HepG2 (cell line): Measurements from ENCODE around the gene GAS2. TPM values are rescaled to one million over a fixed set of nuclear protein-coding genes. Genes with fewer than 3 reads are reported as not detected.
A peak's percentile ranks its signal among the peaks of the same experiment; 100 is the strongest.

Experiments used
- GTF2F1 ChIP-seq: fragments of 150-350 bp; IDR thresholded peaks from 2 replicates; pipeline ENCODE4 v1.6.1; 2014; ENCODE audit warnings: low read length
- IRF2 ChIP-seq: IDR thresholded peaks from 2 replicates; pipeline ENCODE4 v1.6.1; 2018; ENCODE audit warnings: missing genetic modification reagents, missing compliant biosample characterization
- LRRFIP1 ChIP-seq: sonication (generic); formaldehyde crosslinking; conservative IDR thresholded peaks from 2 replicates; pipeline ENCODE4 v1.4.0; 2020; ENCODE audit warnings: missing genetic modification reagents
- MIER3 ChIP-seq: IDR thresholded peaks from 2 replicates; pipeline ENCODE4 v1.6.1; 2016; ENCODE audit warnings: missing compliant biosample characterization, borderline replicate concordance
- MLLT10 ChIP-seq: sonication (generic); formaldehyde crosslinking; IDR thresholded peaks from 2 replicates; pipeline ENCODE4 v1.4.0; 2020; ENCODE audit warnings: missing genetic modification reagents
- MXD1 ChIP-seq: sonication (generic); formaldehyde crosslinking; IDR thresholded peaks from 2 replicates; pipeline ENCODE4 v1.4.0; 2020; ENCODE audit warnings: mild to moderate bottlenecking, missing genetic modification reagents
- SALL2 ChIP-seq: sonication (generic); formaldehyde crosslinking; IDR thresholded peaks from 2 replicates; pipeline ENCODE4 v1.8.1; 2023; ENCODE audit warnings: mild to moderate bottlenecking, missing genetic modification reagents, inconsistent platforms
- SNRNP70 ChIP-seq: fragments of 200-400 bp; formaldehyde crosslinking; IDR thresholded peaks from 2 replicates; pipeline ENCODE4 v1.6.1; 2017; ENCODE audit warnings: mild to moderate bottlenecking, low read depth, low read length, moderate library complexity
- ZNF253 ChIP-seq: sonication (generic); formaldehyde crosslinking; IDR thresholded peaks from 2 replicates; pipeline ENCODE4 v1.8.0; 2022; ENCODE audit warnings: mild to moderate bottlenecking, missing genetic modification reagents, borderline replicate concordance
- ZNF326 ChIP-seq: sonication (generic); formaldehyde crosslinking; IDR thresholded peaks from 2 replicates; pipeline ENCODE4 v1.4.0; 2020; ENCODE audit warnings: missing genetic modification reagents, borderline replicate concordance
- ZNF333 ChIP-seq: sonication (generic); formaldehyde crosslinking; IDR thresholded peaks from 2 replicates; pipeline ENCODE4 v1.4.0; 2020; ENCODE audit warnings: mild to moderate bottlenecking, missing genetic modification reagents, borderline replicate concordance
- ZNF747 ChIP-seq: sonication (generic); formaldehyde crosslinking; IDR thresholded peaks from 2 replicates; pipeline ENCODE4 v1.8.1; 2023; ENCODE audit warnings: missing genetic modification reagents, mild to moderate bottlenecking, borderline replicate concordance
- ZNF773 ChIP-seq: sonication (generic); formaldehyde crosslinking; IDR thresholded peaks from 2 replicates; pipeline ENCODE4 v1.4.0; 2020; ENCODE audit warnings: missing genetic modification reagents, borderline replicate concordance
- ZNF883 ChIP-seq: sonication (generic); formaldehyde crosslinking; IDR thresholded peaks from 2 replicates; pipeline ENCODE4 v1.5.1; 2020; ENCODE audit warnings: mild to moderate bottlenecking, missing genetic modification reagents; ENCODE audit errors: not compliant biosample characterization
- ZSCAN20 ChIP-seq: sonication (generic); formaldehyde crosslinking; IDR thresholded peaks from 2 replicates; pipeline ENCODE4 v1.4.0; 2020; ENCODE audit warnings: missing genetic modification reagents, mild to moderate bottlenecking, borderline replicate concordance
- ZSCAN21 ChIP-seq: sonication (generic); formaldehyde crosslinking; IDR thresholded peaks from 2 replicates; pipeline ENCODE4 v1.8.0; 2022; ENCODE audit warnings: mild to moderate bottlenecking, missing genetic modification reagents, moderate library complexity, borderline replicate concordance
- polyA plus RNA-seq, 8 experiments: library from polyadenylated mRNA; depleted of rRNA in 3 of 8; stranded (reverse) in 7 of 8; unstranded in 1 of 8; fragments of >200 nt; fragmentation: Illumina TruSeq in 4 of 8; extraction: Trizol in 4 of 8; gene quantifications; 2 replicates each; pipeline versions ENCODE4 v1.2.1 to v1.2.3, GENCODE V29; 2011 to 2016; ENCODE audit warnings: low read depth in 4 of 8, missing spikeins in 1 of 8, mixed read lengths in 1 of 8; ENCODE audit not compliant: insufficient read depth in 1 of 8
- total RNA-seq, 5 experiments: library from RNA; depleted of rRNA; stranded (reverse); fragments of >200 nt; fragmentation: Illumina TruSeq; extraction: Trizol; gene quantifications; 2 replicates each; pipeline ENCODE4 v1.2.3, GENCODE V29; 2016; ENCODE audit warnings: low read depth in 1 of 5
- TF ChIP-seq, protein P1 (sequence below): sonication (generic); formaldehyde crosslinking; IDR thresholded peaks from 2 replicates; pipeline ENCODE4 v1.4.0; 2020; ENCODE audit warnings: missing genetic modification reagents
- TF ChIP-seq, protein P2 (sequence below): sonication (generic); formaldehyde crosslinking; IDR thresholded peaks from 2 replicates; pipeline ENCODE4 v1.4.0; 2020; ENCODE audit warnings: missing genetic modification reagents, borderline replicate concordance

The GAS2 gene
- total and polyA plus RNA-seq, 2 of the 13 experiments (the other 11 are each of a cell fraction or from before 2014, with no cell fraction given): 26.0 to 85.1 TPM

DNA sequence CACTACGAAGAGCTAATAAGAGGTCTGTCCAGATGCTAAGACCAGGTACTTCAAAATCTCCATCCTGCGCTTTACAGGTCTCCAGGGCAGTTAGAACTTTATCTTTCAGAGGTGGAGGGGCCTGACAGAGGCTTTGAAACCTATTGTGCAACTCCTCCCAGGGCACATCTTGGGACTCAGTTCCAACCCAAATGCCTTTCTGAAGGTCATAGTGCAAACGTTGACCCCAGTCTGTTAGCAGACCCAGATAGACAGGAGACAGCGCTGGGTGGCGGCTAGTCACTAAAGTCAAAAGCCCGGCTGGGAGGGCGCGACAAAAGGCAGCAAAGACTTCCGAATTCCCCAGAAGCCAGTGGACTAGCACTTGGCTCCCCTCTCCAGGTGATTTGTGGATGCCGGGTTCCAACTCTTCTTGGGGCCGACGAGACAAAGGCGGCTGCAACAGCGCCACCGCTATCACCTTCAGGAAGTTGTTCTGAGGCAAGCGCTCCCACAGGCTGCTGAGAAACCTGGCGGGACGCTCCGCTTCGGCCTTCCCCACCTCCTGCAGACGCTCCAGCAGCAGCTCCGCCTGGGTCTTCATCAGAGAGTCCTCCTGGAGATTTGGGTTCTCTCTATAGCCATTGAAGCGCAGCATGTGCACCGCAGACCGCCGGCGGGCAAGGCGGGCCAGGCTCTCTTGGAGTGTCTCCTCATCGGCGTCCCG, 41.5 kb upstream of the GAS2 start (continued):
- TF ChIP-seq, protein P1, sequence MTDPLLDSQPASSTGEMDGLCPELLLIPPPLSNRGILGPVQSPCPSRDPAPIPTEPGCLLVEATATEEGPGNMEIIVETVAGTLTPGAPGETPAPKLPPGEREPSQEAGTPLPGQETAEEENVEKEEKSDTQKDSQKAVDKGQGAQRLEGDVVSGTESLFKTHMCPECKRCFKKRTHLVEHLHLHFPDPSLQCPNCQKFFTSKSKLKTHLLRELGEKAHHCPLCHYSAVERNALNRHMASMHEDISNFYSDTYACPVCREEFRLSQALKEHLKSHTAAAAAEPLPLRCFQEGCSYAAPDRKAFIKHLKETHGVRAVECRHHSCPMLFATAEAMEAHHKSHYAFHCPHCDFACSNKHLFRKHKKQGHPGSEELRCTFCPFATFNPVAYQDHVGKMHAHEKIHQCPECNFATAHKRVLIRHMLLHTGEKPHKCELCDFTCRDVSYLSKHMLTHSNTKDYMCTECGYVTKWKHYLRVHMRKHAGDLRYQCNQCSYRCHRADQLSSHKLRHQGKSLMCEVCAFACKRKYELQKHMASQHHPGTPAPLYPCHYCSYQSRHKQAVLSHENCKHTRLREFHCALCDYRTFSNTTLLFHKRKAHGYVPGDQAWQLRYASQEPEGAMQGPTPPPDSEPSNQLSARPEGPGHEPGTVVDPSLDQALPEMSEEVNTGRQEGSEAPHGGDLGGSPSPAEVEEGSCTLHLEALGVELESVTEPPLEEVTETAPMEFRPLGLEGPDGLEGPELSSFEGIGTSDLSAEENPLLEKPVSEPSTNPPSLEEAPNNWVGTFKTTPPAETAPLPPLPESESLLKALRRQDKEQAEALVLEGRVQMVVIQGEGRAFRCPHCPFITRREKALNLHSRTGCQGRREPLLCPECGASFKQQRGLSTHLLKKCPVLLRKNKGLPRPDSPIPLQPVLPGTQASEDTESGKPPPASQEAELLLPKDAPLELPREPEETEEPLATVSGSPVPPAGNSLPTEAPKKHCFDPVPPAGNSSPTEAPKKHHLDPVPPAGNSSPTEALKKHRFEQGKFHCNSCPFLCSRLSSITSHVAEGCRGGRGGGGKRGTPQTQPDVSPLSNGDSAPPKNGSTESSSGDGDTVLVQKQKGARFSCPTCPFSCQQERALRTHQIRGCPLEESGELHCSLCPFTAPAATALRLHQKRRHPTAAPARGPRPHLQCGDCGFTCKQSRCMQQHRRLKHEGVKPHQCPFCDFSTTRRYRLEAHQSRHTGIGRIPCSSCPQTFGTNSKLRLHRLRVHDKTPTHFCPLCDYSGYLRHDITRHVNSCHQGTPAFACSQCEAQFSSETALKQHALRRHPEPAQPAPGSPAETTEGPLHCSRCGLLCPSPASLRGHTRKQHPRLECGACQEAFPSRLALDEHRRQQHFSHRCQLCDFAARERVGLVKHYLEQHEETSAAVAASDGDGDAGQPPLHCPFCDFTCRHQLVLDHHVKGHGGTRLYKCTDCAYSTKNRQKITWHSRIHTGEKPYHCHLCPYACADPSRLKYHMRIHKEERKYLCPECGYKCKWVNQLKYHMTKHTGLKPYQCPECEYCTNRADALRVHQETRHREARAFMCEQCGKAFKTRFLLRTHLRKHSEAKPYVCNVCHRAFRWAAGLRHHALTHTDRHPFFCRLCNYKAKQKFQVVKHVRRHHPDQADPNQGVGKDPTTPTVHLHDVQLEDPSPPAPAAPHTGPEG: no peak
- TF ChIP-seq MLLT10 (CRISPR knock-in tag) (no peak), SALL2 (CRISPR knock-in tag) (peak; percentile 83; the same call in 1 of the 2 replicates), ZNF253 (CRISPR knock-in tag) (no peak), ZSCAN21 (CRISPR knock-in tag) (no peak), IRF2 (CRISPR knock-in tag) (peak; percentile 24; the same call in 1 of the 2 replicates), MIER3 (CRISPR knock-in tag) (no peak), GTF2F1 (no peak), ZNF747 (no peak), LRRFIP1 (CRISPR knock-in tag) (no peak), ZNF773 (CRISPR knock-in tag) (peak; percentile 34; the same call in 1 of the 2 replicates), SNRNP70 (no peak), ZNF326 (CRISPR knock-in tag) (no peak), ZNF333 (CRISPR knock-in tag) (no peak), MXD1 (CRISPR knock-in tag) (no peak), ZNF883 (CRISPR knock-in tag) (no peak), ZSCAN20 (peak; percentile 90; the same call in 1 of the 2 replicates)
- TF ChIP-seq, protein P2, sequence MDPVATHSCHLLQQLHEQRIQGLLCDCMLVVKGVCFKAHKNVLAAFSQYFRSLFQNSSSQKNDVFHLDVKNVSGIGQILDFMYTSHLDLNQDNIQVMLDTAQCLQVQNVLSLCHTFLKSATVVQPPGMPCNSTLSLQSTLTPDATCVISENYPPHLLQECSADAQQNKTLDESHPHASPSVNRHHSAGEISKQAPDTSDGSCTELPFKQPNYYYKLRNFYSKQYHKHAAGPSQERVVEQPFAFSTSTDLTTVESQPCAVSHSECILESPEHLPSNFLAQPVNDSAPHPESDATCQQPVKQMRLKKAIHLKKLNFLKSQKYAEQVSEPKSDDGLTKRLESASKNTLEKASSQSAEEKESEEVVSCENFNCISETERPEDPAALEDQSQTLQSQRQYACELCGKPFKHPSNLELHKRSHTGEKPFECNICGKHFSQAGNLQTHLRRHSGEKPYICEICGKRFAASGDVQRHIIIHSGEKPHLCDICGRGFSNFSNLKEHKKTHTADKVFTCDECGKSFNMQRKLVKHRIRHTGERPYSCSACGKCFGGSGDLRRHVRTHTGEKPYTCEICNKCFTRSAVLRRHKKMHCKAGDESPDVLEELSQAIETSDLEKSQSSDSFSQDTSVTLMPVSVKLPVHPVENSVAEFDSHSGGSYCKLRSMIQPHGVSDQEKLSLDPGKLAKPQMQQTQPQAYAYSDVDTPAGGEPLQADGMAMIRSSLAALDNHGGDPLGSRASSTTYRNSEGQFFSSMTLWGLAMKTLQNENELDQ (CRISPR knock-in tag): no peak
